ENCODE data around the gene LAMA3.
A peak's percentile ranks its signal among the peaks of the same experiment; 100 is the strongest.

Gene LAMA3

DNA sequence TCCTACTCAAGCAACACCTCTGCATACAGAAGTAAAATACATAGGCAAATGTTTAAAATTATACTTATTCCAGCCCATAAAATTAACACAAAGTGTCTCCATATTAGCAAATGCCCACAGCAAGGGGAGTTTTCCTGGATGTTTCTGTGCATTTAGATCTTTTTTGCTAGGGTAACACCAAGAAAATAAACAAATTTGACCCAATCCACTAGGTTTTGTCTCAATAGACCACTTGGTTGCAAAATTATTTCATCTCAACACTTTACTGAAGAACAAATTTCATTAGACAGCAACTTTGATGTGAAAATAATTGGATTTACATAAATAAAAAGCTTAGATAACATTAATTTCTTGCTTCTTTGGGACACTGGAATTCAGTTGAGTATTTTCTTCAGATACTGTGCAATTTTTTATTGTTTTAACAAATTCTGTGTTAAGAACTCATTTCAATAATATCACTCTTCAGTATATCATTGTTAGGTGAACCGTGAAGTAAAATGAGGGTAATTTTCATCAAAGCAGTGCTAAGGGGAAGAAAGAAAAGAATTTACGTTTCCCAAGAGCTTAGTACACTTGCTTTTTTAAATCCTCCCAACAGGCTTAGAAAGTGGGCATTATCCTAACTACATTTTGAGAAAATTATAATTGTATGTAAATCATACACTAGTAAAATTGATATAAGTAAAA is 191.8 kb downstream of the LAMA3 start:
- no peak for DNase-seq

DNA sequence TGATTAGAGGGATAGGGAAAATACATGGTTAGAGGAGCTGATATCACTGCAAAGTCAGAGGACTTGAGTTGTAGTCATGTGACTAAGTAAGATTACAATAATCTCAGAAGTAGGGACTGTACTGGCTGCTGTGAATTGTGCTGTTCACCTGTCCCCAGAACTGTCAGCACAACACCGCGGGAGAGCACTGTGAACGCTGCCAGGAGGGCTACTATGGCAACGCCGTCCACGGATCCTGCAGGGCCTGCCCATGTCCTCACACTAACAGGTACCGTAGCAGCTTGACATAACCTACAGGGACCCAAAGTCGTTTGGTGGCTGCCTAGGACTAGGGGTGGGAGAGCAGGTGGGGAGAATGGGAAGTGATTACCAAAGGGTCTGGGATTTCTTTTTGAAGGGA is 192.5 kb downstream of the LAMA3 start:
- DNase-seq = no peak

DNA sequence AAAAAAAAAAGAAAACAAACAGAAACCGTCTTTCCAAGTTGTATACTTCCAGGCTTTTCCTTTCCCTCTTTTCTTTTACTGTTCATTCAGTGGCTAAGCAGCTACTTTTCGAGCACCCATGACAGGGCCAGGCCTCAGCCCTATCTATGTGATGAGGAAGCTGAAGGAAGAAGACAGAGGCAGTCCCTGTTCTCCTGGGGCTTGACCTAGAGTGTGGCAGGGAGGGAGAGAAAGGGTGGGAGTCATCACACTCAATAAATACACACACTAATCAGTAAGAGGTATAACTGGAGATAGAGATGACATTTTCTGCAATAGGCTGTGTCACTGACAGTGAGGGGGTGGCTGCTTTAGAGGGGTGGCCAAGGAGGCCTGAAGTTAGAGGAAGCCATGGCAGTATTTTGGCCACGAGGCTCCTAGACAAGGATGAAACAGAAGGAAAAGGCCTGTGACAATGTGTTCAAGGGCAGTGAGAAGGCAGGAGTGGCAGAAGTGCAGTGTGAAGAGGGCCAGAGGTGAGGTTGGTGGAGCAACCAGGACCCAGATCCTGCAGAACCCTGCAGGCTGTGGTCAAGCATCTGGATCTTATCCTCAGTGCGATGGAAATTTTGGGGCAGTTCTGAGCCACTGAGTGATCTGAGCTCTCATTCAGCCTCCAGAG is 193.5 kb downstream of the LAMA3 start:
- no peak for DNase-seq

DNA sequence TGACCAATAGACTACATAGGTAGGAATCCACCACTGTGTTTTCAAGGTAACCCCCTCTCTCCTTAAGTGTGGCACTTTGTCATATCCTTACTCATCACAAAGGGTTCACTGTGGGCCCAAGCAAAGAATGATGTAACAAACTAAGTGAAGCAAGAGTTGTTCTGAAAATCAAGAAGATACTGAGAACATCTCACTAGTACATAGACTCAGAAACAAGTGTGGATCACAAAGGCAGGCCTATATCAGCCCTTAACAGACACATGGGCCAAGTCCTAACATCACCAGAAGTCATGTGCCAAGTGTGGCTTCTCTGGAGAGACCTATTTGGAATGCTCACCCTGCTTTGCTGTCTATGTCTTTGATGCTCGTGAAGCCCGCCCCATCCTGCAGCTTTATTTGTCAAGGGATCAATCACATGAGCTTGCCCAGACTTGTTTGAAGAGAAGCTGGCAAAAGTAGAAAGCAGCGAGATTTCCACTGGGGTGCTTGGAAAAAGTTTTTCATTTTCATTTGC is 194.1 kb downstream of the LAMA3 start:
- DNase-seq = no peak

DNA sequence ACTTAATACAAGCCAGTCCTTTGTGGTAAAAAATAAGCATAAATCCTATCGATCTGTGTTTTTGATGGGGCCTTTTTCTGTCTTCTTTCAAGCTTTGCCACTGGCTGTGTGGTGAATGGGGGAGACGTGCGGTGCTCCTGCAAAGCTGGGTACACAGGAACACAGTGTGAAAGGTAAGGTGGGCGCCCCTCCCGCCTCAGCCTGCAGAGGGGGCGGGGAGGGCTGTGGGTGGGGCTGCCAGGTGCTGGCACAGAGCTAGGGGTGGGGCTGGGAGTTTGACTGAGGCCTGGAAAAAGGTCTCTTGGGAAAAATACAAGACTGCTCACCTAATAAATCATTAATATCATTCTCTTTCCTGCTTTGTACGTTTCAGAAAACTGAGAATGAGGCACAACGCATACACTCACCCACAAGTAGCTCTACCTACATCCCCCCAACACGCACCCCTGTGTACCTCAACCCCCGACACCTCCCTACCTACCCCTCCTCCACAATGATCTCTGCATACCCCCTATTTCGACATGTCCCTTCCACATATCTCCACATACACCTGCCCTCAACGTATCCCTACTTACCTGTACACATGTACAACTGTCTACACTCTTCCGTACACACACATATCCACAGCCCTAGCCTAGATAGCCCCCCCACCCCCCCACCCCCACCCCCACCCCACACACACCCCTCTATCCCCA is 195.6 kb downstream of the LAMA3 start:
- no peak for DNase-seq

DNA sequence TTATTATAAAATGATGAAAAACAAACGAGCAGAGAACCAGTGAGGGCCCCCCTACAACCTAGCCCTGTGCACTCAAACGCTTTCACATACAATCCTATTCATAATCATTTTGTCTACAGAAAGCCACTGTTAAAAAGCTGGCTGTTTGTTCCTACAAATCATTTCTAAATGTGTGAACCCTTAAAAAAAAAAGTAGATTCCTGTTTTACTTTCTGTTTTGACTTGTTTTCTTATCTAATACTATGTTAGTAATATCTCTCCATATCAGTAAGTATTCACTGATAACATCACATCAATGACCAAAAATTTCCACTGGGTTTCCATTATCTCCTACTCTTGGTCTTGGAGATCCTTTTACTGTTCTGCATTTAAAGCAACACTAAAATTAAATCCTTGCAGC is 196.5 kb downstream of the LAMA3 start:
- no peak for DNase-seq

DNA sequence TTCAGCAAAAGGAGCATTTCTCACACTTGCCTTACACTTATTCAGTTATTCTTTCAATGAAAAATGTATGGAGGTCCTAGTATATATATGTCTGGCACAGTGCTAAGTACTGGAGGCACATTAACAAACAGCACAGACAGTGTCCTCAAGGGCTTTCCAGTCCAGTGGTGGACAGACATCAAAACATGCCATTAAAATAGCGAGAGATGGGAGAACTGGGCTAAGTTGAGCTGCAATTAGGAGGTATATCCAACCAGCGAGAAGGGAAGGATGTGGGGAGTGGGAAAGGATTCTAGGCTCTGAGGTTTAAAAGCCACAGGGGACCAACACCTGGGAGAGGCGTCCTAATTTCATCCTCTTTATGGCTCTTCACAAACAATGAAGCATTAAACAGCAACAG is 197.8 kb downstream of the LAMA3 start:
- DNase-seq = no peak

DNA sequence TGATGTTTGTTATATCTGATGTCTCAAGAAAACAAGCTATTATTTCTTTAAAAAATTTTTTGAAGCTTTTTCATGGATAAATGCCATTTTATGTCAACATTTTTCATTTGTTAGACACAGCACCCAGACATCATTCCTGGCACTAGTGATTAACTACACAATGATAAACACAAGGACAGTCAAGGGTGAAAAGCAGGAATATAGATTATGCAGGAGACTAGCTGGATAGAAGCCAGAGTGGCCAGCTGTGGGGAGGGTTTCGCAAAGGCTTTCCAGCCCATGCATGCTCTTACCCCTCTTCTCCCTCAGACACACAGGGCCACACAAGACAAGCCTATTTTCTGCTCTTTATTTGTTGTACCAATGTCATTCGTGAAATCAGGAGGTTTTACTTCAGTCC is 198.2 kb downstream of the LAMA3 start:
- DNase-seq = no peak

DNA sequence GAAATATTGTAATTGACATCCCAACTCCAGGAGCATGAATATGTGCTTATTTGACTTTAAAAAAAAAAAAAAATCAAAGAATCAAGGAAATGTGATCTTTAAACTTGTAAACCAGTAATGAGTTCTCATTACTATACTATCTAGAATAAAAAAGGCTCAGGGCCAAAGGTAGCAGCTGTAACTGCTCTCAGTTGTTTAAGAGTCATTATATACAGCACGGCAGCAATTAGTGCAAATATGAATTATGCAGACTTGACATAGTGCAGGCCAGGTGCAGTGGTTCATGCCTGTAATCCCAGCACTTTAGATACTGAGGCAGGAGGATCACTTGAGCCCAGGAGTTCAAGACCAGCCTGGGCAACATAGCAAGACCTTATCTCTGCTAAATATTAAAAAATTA is 199.6 kb downstream of the LAMA3 start:
- DNase-seq = no peak

DNA sequence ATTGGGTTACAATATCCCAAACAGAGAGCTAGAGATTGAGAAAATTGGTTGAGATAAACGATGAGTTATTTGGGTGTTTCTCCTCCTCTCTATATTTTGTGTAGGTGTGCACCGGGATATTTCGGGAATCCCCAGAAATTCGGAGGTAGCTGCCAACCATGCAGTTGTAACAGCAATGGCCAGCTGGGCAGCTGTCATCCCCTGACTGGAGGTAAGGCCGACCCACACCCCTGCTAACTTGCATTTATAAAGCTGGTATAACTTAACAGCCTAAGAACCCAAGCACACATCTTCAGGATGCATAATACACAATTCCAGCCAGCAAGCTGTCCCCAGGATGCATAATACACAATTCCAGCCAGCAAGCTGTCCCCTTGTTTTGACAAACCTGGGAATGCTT is 200.7 kb downstream of the LAMA3 start:
- no peak for DNase-seq

DNA sequence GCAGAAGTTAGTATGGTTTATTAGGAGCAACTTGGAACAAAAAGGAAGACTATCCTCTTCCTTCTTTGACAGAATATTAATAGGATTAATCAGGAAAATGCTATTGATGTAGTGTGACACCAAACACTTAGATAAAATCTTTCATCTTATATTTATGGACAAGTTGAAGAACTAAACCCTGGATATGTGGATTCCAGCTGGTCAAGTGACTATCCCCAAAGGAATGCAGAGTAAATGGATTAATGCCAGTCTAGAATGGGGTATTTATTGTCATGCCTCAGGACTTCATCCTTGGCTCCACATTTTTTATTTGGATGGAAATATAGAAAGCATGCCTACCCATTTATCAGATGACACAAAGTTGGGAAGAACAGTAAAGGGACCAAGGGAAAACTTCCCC is 201.3 kb downstream of the LAMA3 start:
- DNase-seq = no peak

DNA sequence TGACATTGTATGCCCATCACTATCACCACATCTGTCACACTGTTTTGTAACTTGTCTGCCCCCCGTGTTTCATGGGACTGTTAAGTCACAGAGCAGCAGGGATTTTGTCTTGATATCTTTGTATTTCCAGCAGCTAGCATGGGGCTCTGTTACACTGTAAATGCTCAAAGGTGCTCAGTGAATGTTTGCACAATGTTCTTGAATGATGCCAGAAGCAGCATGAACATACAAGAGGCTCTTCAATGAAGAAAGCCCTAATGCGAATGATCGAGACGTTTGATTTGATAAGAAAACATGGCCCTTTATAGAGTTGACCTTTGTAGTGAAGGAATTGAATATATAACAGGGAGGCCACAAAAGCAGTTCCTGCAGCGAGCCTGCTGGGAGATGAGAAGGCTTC is 204.4 kb downstream of the LAMA3 start:
- no peak for DNase-seq

DNA sequence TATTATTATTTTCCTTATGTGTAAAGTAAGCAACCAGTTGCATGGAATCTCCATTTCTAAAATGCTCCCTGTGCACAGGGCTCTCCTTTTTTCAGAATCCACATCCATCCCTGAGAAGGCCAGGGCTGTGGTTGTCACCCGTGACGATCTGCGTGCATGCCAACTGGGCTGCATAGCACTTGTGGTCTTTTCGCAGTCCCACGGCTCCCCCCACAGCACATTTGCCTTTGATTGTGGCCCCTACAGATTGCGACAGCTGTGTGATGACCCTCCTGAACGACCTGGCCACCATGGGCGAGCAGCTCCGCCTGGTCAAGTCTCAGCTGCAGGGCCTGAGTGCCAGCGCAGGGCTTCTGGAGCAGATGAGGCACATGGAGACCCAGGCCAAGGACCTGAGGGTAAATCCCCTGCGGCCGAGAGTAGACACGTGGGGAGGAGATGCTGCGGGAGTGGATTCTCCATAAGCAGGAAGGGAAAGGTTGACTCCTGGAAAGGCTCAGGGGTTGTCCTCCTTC is 205.5 kb downstream of the LAMA3 start:
- no peak for DNase-seq

DNA sequence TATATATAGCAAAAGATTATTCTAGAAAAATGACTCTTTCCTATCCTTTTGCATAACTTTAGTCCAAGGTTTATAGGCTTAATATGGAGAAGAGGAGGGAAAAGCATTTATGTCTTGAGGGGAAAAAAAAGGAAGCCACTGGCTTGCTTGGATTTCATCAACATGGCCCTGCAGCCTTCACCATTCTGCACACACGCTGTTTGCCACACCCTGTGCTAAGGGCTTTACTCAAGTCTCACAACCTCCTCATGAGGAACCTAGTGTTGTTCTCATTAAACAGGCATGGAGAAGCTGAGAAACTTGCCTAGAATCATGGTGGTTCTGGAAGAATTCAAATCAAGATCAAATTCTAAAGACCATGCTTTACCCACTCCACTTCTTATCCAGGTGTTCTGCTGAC is 208.0 kb downstream of the LAMA3 start:
- DNase-seq = no peak

DNA sequence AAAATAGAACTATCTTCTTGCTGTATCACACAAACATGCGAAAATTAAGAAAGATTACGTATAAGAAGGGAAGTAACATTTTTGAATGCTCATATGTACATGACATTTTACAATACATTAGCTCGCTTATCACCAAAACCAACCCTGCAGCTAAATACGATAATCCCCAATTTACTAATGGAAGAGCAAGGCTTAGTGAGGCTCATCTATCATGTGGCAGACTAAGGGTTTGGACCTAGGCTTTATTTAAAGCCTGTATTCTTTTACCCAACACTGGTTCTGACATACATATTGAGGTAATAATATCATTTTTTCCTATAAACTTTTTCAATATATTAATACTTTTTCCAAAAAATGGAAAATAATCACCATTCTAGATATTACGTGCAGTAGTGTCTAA is 208.5 kb downstream of the LAMA3 start:
- no peak for DNase-seq

DNA sequence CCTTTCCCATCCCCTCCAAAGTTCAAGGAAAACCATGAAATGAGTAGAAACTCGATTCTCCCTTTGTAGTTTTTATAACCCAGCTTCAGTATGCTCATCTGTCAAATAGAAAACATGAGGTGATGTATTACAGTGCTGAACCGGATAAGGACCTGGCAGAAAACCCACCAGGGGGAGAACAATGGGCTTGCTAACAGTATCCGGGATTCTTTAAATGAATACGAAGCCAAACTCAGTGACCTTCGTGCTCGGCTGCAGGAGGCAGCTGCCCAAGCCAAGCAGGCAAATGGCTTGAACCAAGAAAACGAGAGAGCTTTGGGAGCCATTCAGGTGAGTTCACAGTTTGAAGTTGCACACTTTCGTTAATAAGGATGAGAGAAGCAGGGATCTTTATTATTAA is 211.7 kb downstream of the LAMA3 start:
- no peak for DNase-seq

DNA sequence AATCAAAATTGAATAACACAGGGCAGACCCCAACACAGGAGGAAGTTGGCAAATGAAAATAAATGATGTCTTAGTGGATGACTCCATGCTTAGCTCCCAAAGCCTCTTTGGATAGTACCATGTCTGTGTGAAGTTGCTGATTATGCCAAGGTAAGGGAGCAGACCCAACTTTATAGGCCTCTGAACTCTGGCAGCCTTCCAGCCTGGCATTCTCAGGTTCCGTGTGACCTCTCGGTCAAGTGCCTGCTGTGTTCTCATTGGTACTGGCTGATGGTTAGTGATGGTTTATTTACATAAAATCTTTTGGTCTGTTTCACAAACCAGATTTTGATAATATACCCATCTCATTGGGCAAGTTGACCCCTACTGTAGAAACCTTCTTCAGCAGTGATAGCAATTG is 213.1 kb downstream of the LAMA3 start:
- DNase-seq = no peak

DNA sequence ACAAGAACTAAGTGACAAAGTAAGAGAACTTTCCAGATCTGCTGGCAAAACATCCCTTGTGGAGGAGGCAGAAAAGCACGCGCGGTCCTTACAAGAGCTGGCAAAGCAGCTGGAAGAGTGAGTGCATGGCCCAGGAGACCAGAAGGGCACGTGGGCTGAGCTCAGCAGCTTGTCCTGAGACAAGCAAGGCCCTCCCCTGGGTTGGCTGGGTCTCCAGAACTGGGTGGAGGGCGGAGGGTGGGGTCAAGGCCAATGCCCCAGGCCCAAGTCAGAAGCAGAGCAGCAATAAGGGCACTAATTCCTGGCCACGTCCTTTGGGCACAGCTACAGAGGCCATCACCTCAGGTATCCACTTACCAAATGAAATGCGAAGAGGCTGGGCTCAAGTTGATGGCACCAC is 214.7 kb downstream of the LAMA3 start:
- no peak for DNase-seq

DNA sequence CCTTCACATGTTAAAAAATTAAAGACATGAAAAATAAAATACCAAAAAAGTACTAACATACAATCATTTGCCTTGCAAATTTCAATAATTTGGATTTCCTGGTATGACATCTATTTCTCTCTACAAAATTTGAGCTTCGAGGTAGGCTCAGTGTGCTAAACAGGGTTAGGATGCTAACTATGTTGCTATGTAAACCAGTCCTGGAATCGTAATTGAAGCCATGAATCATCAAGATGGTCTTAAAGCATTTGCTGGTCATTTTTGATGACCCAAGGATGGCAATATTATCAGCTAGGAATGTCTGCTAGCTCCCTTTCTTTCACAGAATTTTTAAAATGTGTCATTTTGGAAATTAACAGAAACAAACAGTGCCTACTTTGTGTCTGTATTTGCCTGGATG is 217.4 kb downstream of the LAMA3 start:
- no peak for DNase-seq

DNA sequence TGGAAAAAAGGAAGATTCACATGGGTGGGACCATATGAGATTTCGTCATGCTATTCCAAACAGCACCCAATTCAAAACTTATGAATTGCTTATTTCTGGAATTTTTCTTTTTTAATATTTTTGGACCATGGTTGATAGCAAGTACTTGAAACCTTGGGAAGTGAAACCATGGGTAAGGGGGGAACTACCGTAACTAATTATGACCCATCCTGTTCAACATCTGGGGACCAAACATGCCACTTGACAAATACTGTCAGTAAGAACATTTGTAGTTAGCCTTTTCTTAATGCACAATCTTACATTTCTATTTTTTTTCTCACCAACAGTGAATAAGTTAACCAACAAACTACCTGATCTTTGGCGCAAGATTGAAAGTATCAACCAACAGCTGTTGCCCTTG is 219.6 kb downstream of the LAMA3 start:
- no peak for DNase-seq

DNA sequence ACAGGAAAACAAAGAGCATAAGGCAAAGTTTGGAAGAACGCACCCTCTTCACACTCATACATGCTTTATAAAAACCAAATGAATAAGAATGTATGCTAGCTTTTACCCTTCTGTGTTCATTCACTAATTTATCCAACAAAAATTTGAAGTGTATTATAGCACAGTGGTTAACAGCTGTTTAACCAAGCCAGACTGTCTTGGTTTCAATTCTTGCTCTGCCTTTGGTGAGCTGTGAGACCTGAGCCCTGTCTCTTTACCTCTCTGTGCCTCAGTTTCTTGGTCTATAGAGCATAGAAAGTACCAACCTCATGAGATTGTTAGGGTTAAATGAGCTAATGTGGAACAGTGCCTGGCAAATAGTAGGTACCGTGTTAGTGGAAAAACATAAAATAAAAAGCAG is 220.8 kb downstream of the LAMA3 start:
- no peak for DNase-seq

DNA sequence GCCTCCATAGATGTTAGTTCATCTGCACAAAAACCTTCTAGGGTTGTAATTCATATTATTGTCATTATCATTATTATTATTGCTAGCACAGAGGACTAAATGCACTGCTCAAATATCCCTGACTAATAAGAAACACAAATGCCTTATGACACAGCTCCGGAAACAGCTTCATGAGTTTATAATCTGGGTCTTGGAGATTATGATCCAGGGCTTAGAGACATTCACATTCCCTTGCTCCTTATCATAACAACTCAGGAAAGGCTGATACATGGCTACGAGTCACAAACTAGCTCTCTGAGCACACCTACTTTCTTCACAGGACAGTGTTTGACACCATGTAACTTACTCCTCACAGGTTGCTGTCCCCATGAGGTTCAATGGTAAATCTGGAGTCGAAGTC is 223.1 kb downstream of the LAMA3 start:
- no peak for DNase-seq

DNA sequence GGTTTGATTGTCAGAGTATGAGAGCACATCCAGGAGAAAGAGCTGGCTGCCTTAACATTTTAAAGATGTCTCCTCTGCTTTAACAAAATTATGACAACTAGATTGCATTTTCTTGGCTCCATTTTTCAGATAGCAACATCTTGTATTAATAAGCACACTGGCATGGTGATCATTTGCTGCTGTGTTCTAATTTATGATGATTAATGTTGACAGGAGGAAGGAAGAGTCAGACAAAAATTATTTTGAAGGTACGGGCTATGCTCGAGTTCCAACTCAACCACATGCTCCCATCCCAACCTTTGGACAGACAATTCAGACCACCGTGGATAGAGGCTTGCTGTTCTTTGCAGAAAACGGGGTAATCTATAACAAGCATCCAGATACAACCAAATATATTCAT is 227.1 kb downstream of the LAMA3 start:
- no peak for DNase-seq

DNA sequence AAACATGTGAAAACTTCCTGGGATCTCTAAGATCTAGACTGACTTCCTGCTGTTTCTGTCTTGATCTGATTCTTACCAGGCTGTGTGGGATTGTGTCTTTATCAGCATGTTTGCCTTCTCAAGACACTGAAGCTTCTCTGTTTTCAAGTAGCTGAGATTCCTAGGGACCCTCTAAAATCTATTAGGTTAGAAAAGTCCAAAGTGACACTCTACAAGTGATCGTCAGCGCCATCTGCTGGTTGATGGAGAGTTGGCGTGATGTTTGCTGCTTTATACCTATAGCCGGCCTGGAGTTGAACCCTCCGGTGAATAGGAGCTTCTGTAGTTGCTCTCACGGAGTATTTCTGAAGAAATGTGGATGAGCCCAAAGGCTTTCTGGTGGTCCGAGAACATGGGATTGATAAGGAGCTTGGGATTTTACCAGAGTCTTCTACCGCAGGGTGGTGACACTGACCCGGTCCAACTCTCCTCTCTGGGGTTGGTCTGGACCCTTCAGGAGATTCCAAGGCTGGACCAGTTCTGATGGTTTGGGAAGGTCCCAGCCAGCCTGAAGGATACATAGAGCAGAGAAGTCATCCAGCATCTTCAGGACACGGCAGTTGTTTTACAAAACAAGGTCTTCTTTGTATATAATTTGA is 229.3 kb downstream of the LAMA3 start:
- DNase-seq = peak; percentile 32

All from amniotic stem cell (primary cell).